LHCN-M2 (cell line): ENCODE results near the gene NCAM2. TPM values are rescaled to one million over a fixed set of nuclear protein-coding genes. Genes with fewer than 3 reads are reported as not detected.

Source experiments
- DNase-seq: peaks from one replicate; pipeline ENCODE4 v3.0.0-alpha.2; 2012; ENCODE audit warnings: low read depth
- total RNA-seq: library from RNA; depleted of rRNA; stranded (reverse); fragments of >200 nt; gene quantifications from 2 replicates; pipeline ENCODE4 v1.2.3, GENCODE V29; 2014

Gene NCAM2
- total RNA-seq, 1 experiment from 2014 or later: 0.40 TPM

- peak; percentile 38 for DNase-seq
These were observed 437.9 kb downstream of the NCAM2 start for GRCh38 chr21:21436012-21436534.

- DNase-seq: peak; percentile 2
These were observed 441.6 kb downstream of the NCAM2 start for GRCh38 chr21:21439761-21440160.

- no peak for DNase-seq
These were observed 458.9 kb downstream of the NCAM2 start for GRCh38 chr21:21457077-21457476.

GRCh38 chr21:21458124-21458631, 460.0 kb downstream of the NCAM2 start:
- DNase-seq: no peak

GRCh38 chr21:21460979-21461378, 462.8 kb downstream of the NCAM2 start:
- DNase-seq: no peak

- DNase-seq: no peak
These were observed 465.2 kb downstream of the NCAM2 start for GRCh38 chr21:21463456-21463855.

- DNase-seq: no peak
These were observed 466.5 kb downstream of the NCAM2 start for GRCh38 chr21:21464684-21465083.

GRCh38 chr21:21466752-21467151, 468.5 kb downstream of the NCAM2 start:
- DNase-seq: no peak

- DNase-seq: no peak
These were observed 469.8 kb downstream of the NCAM2 start for GRCh38 chr21:21468003-21468402.

- DNase-seq: no peak
These were observed 483.0 kb downstream of the NCAM2 start for GRCh38 chr21:21481239-21481638.

GRCh38 chr21:21508859-21509258, 510.6 kb downstream of the NCAM2 start:
- DNase-seq: no peak

GRCh38 chr21:21530680-21531079, 532.5 kb downstream of the NCAM2 start:
- no peak for DNase-seq

GRCh38 chr21:21547368-21547953, 549.3 kb downstream of the NCAM2 start:
- peak; percentile 41 for DNase-seq

- peak; percentile 8 for DNase-seq
These were observed 561.3 kb downstream of the NCAM2 start for GRCh38 chr21:21559285-21560045.
